Glomerular visceral epithelial cell (primary cell): ENCODE results near the gene NEU2.
"Not testable (repeated sequence)": the region's sequence is repeated elsewhere in the genome, so short reads cannot be mapped to it uniquely, and the experiment has no call there.

Experiments
- DNase-seq: peaks from one replicate; pipeline ENCODE4 v3.0.0-alpha.2; 2016; ENCODE audit errors: extremely low spot score

NEU2 gene

DNA sequence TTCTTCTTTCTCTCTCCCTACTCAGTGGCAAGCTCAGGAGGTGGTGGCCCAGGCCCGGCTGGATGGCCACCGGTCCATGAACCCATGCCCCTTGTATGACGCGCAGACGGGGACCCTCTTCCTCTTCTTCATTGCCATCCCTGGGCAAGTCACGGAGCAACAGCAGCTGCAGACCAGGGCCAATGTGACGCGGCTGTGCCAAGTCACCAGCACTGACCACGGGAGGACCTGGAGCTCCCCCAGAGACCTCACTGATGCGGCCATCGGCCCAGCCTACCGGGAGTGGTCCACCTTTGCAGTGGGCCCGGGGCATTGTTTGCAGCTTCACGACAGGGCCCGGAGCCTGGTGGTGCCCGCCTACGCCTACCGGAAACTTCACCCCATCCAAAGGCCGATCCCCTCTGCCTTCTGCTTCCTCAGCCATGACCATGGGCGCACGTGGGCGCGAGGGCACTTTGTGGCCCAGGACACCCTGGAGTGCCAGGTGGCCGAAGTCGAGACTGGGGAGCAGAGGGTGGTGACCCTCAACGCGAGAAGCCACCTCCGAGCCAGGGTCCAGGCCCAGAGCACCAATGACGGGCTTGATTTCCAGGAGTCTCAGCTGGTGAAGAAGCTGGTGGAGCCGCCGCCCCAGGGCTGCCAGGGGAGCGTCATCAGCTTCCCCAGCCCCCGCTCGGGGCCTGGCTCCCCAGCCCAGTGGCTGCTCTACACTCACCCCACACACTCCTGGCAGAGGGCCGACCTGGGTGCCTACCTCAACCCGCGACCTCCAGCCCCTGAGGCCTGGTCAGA lies 1.8 kb downstream of the NEU2 start:
- no peak for DNase-seq

DNA sequence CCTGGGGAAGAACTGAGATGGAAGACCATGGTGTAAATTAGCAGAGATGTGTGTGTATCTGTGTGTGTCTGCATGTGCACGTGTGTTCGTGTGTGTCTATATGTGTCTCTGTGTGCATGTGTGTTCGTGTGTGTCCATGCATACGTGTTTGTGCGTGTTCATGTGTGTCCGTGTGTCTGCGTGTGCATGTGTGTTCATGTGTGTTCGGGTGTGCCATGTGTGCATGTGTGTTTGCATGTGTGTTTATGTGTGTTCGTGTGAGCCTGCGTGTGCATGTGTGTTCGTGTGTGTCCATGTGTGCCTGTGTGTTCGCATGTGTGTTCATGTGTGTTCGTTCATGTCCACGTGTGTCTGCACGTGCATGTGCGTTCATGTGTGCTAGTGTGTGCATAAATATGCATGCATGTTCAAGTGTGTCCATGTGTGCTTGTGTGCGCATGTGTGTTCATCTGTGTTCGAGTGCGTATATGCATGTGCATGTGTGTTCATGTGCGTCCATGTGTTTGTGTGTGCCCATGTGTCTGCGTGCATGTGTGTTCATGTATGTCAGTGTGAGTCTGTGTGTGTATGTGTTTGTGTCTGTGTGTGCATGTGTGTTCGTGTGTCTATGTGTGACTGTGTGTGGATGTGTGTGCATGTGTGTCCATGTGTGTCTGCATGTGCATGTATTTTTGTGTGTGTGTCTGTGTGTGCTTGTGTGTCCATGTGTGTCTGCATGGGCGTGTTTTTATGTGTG lies 3.1 kb downstream of the NEU2 start:
- no peak for DNase-seq

DNA sequence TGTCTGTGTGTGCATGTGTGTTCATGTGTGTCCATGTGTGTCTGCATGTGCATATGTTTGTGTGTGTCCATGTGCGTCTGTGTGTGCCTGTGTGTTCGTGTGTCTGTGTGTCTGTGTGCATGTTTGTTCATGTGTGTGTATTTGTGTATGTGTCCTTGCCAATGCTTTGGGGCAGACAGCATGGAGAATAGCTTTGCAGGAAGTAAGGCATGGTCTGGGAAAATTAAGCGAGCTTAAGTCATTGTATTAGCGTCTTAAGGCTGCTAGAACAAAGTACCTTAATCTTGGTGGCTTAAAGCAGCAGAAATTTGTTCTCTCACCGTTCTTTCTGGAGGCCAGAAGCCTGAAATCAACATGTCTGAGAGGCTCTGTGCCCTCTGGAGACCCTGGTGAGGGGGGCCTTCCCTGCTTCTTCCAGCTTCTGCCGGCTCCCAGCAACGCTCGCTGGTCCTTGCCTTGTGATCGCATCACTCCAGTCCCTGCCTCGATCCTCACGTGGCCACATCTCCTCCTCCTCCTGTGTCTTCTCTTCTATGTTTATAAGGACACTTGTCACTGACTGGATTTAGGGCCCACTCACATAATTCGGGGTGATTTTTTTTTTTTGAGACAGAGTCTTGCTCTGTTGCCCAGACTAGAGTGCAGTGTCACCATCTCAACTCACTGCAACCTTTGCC lies 3.8 kb downstream of the NEU2 start:
- no peak for DNase-seq

DNA sequence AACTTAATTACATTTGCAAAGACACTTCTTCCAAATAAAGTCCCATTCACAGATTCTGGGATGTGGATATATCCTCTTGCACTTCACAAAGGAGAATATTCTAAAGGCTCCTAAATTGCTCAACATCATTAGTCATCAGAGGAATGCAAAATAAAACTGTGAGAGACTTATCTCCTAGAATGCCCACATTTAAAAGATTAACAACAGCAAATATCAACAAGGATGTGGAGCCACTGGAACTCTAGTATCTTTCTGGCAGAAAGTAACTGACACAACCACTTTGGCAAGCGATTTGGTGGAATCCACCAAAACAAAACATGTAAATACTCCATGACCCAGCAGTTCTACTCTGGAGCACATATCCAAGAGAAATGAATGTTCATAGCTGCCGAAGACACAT lies 4.6 kb downstream of the NEU2 start:
- DNase-seq: no peak

GRCh38 chr2:233039212-233039845 lies 6.9 kb downstream of the NEU2 start:
- DNase-seq: no peak

GRCh38 chr2:233039846-233040530 lies 7.5 kb downstream of the NEU2 start:
- DNase-seq: no peak

GRCh38 chr2:233040571-233040970 lies 8.1 kb downstream of the NEU2 start:
- no peak for DNase-seq

GRCh38 chr2:233041722-233042323 lies 9.4 kb downstream of the NEU2 start:
- DNase-seq: no peak

DNA sequence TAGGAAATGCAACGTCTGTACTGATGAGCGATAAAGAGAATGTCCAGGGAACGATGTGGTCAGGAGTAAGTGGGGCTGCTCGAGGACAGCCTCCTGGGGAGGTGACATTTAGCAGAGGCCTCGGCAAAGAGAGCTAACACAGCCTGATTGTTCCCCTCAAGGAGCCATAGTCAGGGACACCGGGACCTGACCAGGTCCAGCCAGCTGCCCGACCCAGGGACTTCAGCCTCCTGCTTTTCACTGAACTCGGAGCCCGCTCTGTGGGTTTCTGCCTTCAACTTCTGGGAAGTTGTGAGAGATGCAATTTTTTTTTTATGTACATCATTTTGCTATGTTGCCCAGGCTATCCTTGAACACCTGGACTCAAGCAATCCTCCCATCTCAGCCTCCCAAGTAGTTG lies 10.1 kb downstream of the NEU2 start:
- DNase-seq: no peak

- DNase-seq: no peak
These were observed 12.6 kb downstream of the NEU2 start for GRCh38 chr2:233044974-233045605.

DNA sequence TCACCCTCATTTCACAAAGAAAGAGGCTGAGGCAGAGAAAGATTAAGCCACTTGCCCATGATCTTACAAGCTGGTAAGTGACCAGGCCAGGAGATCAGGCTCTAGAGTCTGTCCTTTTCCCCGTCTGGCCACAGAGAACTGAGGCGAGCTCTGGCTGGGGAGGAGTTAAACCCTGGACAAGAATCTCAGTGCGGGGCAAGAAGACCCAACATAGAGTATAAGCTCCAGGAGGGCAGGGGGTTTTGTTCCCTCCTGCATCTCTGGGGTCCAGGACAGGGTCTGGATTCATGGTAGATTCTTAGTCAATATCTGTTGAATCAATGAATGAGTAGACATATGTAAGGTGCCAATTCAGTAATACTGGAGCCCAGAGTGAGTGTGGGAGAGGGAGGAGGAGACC lies 14.7 kb downstream of the NEU2 start:
- DNase-seq: no peak

DNA sequence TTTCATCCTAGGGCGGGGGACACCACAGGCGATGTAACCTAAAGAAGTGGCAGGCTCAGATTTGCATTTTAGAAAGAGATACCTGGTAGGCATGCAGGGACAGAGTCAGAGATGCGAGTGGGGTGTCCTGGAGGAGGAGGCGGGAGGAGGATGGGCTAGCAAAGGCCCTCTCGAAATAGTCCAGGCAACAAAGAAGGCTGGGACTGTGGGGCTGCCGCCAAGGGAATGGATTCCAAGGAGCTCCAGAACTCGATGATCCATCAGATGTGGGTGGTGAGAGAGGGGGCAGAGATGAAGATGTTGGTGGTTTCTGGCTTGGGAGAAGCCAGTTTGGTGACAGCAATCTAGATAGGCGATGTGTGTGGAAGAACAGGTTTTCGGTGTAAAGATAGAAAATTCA lies 15.2 kb downstream of the NEU2 start:
- DNase-seq: no peak

- no peak for DNase-seq
These were observed 16.2 kb downstream of the NEU2 start for GRCh38 chr2:233048569-233049193.

DNA sequence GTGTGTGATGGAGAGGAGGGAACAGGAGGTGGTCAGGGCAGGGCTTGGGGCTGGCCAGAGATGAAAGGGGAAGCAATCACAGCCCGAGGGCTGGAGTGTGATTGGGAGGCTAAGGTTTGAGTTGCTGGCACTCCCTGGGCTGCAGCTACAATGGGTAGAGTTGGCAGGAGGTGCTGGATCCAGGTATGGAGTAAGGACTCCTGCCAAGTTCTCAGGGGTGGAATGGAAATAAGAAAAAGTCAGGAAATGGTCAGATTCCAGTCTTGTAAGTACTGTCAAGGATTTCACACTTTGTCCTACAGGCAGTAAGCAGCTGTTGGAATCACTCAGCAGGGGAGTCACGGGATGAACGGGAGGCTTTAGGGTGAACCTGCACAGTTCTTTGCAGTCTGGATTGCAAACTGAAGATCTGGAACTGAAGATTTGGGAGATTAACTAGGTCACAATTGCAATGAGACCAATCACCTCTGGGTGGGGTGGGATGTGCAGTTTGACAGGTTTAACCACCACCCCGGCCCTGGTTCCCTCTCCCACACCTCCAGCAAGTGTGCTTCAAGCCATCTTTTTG lies 16.8 kb downstream of the NEU2 start:
- DNase-seq: no peak

- DNase-seq: no peak
These were observed 19.0 kb downstream of the NEU2 start for GRCh38 chr2:233051241-233052149.

GRCh38 chr2:233052517-233052916 lies 20.0 kb downstream of the NEU2 start:
- not testable (repeated sequence) for DNase-seq

DNA sequence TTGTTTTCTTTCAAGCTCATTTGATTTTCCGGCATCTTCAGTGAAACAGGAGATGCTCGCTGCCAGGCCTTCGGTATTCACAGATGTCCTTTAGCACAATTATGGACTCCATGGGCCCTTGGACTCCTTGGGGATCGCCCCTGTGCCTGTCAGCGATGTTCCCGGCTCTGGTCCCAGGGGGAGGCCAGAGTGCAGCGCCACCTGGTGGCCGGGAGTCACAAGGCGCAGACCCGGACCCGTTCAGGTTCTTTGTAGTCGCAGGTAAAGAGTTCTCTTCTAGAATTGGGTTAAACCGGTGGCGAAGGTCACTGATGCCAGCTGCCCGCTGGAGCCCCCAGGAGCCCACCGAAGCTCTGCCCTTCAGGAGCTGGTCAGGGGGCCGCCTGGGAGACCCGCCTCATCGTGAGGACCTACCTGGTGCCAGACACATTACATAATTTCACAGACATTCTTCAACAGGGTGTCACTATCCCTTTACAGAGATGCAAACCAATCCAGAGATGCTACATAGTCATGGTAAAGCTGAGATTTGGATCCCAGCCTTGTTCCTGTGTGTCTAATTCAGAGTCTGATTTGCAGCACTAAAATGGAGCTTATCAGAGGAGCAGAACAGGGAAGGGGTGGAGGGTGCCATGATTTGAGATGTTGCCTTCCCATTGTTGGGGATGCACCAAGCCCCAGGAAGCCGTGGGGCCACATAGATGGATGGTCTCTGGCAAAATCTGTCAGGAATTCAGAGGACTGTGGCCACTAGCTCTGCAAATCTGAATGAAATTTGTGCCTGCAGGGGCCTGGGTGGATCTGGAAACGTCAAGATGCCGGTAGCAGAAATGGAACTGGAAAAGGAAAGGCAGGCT lies 21.7 kb downstream of the NEU2 start:
- DNase-seq: peak; percentile 49

DNA sequence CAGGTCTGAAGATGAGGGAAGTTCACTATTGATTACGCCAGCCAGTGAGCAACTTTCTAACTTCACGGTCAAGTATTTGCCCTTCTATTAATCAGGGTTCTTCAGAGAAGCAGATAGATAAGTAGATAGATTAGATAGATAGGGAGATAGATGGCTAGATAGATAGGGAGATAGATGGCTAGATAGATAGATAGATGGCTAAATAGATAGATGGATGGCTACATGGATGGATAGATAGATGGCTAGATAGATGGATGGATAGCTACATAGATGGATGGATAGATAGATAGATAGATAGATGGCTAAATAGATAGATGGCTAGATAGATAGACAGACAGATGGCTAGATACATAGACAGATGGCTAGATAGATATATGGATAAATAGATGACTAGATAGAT lies 22.9 kb downstream of the NEU2 start:
- DNase-seq: no peak
